G401 (cell line): ENCODE data around the gene PAFAH2. TPM values are rescaled to one million over a fixed set of nuclear protein-coding genes. Genes with fewer than 3 reads are reported as not detected.

Source experiments
- DNase-seq: peaks from one replicate; pipeline ENCODE4 v3.0.0-alpha.2; 2015; ENCODE audit warnings: low spot score
- in situ Hi-C: cut with HindIII; loops from 2 replicates; pipeline ENCODE4 v1.10.0; 2016; ENCODE audit warnings: low sequenced_read_pairs, mixed read lengths
- total RNA-seq: library from RNA; depleted of rRNA; stranded (reverse); fragments of >200 nt; shearing (Covaris generic); gene quantifications from 2 replicates; pipeline ENCODE4 v1.2.3, GENCODE V29; 2014

The PAFAH2 gene
- total RNA-seq, 1 experiment from 2014 or later, result 9.2 TPM

GRCh38 chr1:26032656-26033357, 34.9 kb upstream of the PAFAH2 start:
- in situ Hi-C loops, result no loop called here
- no peak for DNase-seq

GRCh38 chr1:26031611-26032220, 33.9 kb upstream of the PAFAH2 start:
- in situ Hi-C loops, result no loop called here
- no peak for DNase-seq

DNA sequence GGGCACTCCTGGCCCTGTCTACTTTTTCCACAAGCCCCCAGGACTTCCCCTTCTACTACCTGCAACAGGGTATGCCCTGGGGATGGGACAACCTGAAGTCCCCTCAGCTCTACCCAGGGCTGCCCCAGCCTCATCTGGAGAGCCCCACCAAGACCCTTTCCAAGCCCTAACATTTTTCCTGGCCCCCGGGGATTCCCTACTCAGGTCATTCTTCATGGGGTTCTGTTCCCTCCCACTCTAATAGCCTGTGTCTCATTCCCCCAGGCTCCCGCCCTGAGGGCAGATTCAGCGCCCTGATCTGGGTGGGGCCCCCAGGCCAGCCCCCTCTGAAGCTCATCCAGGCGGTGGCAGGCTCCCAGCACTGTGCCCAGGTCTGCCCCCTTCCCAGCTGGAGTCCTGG, 33.3 kb upstream of the PAFAH2 start:
- DNase-seq, result no peak
- in situ Hi-C loops, result no loop called here

DNA sequence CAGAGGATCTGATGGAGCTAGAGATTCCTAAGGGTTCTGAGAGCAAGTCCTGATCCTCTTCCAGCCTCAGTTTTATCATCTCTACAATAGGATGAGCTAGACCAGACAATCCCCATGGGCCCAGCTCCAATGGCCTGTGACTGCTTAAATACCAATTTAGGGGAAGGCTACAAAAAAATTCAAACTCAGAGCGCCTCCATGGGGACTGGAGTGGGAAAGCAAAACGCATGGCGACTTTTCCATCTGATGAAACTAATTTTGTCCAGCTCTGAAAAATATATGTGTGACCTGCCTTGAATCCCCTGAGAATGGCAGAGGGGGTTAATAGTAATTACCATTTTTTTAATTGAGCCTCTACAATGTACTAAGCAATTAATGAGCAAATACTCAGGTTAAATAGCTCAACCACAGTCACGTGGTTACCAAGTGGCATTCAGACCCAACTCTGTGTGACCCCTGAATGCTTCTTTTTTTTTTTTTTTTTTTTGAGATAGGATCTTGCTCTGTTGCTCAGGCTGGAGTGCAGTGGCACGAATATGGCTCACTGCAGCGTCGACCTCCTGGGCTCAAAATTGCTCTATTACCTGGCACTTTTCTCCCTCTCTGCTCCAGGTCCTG, 32.1 kb upstream of the PAFAH2 start:
- in situ Hi-C loops, result no loop called here
- no peak for DNase-seq

DNA sequence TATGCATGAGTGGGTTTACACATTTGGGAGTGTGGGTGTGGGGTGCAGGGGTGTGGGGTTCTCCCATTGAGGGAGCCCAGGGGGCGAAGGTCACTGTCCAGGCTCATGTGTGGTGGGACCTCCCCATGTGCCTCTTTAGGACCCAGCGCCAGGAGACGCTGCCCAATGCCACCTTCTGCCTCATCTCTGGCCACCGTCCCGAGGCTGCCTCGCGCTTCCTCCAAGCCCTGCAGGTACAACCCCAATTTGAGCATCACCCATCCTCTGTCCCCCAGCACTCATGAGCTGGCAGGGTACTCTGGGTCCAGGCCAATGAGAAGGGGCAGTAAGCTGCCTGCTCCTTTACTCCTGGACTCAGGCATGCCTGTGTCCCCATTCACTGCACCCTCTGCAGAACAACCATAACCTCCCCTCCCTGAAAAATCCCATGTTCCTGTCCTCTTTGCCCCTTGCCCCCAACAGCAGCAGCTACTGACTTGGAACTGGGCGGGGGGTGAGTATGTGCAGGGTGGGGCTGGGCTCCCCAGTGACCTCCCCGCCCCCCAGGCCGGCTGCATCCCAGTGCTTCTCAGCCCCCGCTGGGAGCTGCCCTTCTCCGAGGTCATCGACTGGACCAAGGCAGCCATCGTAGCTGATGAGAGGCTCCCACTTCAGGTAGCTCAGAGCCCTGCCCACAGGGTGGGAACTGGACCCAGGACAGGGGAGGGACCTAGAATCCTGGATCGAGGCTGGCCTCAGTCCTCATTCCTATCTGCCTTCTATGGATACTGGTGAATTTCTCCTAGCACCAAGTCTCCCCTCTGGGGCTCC, 31.4 kb upstream of the PAFAH2 start:
- no peak for DNase-seq
- in situ Hi-C loops, result no loop called here

DNA sequence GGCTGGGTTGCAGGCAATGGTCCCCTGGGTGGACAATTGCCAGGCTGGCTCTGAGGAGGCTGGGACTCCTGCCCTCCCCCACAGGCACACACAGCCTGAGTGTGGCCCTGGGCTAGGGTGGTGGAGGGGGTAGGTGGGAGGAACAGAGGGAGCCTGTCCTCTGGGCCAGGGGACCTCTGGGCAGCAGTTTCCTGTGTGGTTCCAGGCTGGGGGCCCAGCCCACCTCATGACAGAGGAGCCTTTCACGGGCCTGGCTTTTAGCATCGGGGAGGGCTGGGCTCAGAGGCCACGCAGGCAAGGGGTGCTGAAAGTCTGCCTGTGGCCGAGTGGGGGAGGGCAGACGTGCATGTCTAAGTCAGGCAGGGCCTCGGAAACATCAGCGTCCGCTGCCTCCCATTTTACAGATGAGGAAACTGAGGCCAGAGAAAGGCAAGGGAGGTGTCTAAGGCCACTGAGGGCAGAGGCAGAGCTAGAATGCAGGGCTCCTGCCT, 30.7 kb upstream of the PAFAH2 start:
- no peak for DNase-seq
- in situ Hi-C loops, result no loop called here

GRCh38 chr1:26027716-26028489, 30.0 kb upstream of the PAFAH2 start:
- no peak for DNase-seq
- in situ Hi-C loops, result no loop called here

GRCh38 chr1:26025517-26025916, 27.7 kb upstream of the PAFAH2 start:
- DNase-seq, result no peak
- in situ Hi-C loops, result no loop called here

DNA sequence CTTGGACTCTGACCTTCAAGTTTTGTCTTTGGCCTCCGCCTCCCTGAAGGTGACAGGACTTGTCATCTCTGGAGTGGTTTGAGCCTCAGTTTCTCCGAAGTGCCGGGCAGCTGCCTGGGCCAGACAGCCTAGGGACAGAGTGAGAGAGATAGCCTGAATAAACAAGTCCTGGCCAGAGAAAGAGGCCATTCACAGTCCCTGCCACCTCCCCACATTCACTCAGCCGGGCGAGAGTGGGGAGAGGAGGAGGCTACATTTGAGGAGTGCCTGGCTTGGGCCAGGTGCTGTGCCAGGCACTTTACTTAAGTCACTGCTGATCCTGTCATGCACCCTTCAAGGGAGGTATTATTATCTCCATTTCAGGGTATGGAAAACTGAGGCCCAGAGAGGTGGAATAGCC, 27.2 kb upstream of the PAFAH2 start:
- DNase-seq, result no peak
- in situ Hi-C loops, result no loop called here

GRCh38 chr1:26023826-26024225, 26.0 kb upstream of the PAFAH2 start:
- in situ Hi-C loops, result no loop called here
- DNase-seq, result no peak

GRCh38 chr1:26023009-26023408, 25.1 kb upstream of the PAFAH2 start:
- in situ Hi-C loops, result no loop called here
- DNase-seq, result no peak

GRCh38 chr1:26022404-26022779, 24.5 kb upstream of the PAFAH2 start:
- DNase-seq, result no peak
- in situ Hi-C loops, result no loop called here

- in situ Hi-C loops, result no loop called here
- DNase-seq, result peak; percentile 67
Measured at GRCh38 chr1:26021647-26022403, 24.0 kb upstream of the PAFAH2 start, which contains the start of gene EXTL1. EXTL1 (plus strand) TSS chr1:26021775; CDS start chr1:26022647, 872 bp downstream.

DNA sequence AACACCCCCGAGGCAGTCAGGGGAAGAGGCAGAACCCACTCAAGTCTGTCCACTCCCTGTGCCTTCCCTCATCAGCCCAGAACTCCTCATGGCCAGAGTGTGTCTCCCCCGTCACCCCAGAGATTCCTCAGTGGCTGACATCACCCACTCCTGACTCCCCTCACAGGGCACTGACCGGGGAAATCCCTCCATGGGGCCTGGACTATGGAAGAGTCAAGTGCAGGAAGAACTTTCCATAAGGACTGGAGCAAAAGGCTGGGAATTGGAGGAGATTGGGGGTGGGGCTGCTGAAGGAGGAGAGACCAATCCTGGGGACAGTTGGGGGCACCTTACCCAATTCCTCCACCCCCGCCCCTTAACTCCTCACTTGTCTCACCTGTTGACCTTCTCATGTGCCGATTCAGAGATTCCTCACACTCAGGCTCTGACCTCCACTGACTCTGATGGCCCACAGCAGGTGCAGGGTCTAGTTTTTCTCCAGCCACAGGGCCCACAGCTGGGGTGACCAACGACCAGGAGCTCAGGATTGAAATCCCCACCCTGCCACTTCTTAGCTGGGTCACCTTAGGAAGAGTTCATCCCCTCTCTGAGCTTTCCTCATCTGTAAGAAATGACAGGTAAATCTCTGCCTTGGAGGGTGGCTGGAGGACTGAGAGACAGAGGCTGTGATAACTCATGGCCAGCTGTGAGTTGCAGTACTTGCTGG, 23.2 kb upstream of the PAFAH2 start:
- DNase-seq, result no peak
- in situ Hi-C loops, result no loop called here

- in situ Hi-C loops, result no loop called here
Measured at GRCh38 chr1:26020330-26020768, 22.5 kb upstream of the PAFAH2 start.

DNA sequence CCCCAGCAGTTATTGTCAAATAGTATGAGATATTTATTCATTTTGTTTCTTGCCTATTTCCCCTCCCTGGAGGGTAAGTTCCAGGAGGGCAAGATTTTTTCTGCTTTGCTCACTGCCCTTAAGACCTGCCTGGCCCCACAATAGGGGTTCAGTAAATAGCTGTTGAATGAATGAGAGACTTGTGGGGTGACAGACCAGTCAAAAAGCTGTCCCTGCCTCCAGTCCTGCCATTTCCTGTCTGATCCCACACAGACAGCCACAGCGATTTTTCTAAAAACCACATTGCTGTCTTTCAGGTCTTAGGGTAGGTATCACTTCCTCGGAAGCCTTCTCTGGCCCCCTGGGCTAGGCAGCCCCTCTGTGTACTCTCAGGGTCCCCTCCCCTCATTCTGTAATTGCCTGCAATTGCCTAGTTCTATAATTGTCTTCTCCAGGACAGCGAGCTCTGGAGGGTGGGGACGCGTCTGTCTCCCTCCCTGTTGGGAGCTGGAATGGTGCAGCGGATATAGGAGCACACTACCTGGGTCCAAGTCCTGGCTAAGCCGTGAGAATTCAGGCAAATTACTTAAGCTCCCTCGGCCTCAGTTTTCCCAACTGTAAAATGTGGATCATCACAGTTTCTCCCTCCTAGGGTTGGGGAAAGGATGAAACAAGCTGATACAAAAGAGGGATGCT, 21.9 kb upstream of the PAFAH2 start:
- no peak for DNase-seq
- in situ Hi-C loops, result no loop called here

More at GRCh38 chr1:26020330-26020768, 22.5 kb upstream of the PAFAH2 start:
- DNase-seq, result no peak

DNA sequence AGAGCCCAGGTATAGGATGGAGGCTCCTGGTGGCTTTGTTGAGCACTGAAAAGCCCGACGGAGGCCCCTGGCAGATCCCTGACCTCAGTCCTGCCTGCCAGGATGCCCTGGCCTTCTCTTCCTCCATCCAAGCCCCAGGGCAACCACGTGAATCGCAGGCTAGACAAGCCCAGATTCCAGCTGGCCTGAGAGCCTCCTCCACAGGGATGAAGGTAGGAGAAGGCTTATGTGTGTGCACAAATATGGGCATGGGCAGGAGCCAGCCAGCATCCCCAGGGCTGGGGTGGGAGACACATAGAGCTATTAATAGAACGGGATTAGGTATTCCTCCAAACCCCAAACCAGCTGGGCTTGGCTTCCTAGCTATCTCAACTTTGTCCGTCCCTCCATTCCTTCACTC, 19.7 kb upstream of the PAFAH2 start:
- DNase-seq, result no peak

More for the DNA sequence above, 19.7 kb upstream of the PAFAH2 start:
- in situ Hi-C loops, result no loop called here
